H1 (cell line): ENCODE results near the gene PHOX2A. TPM values are rescaled to one million over a fixed set of nuclear protein-coding genes. Genes with fewer than 3 reads are reported as not detected.
A peak's percentile ranks its signal among the peaks of the same experiment; 100 is the strongest.

Experiments
- GTF2F1 ChIP-seq: IDR thresholded peaks from 2 replicates; pipeline ENCODE4 v1.6.1; 2012; ENCODE audit warnings: low read depth, low read length, improper control_type of control experiment, borderline replicate concordance
- MAFK ChIP-seq: IDR thresholded peaks from 2 replicates; pipeline ENCODE4 v1.6.1; 2012; ENCODE audit warnings: low read depth, mild to moderate bottlenecking, improper control_type of control experiment, low read length
- RFX5 ChIP-seq: IDR thresholded peaks from 2 replicates; pipeline ENCODE4 v1.6.1; 2011; ENCODE audit warnings: low read depth, low read length, improper control_type of control experiment, borderline replicate concordance
- RNF2 ChIP-seq: fragments of 200-900, 300-1000 bp; sonication (generic); IDR thresholded peaks from 2 replicates; pipeline ENCODE4 v1.7.1; 2016; ENCODE audit warnings: borderline replicate concordance, low read depth, mild to moderate bottlenecking, antibody characterized with exemption, low read length; ENCODE audit not compliant: poor library complexity, severe bottlenecking; ENCODE audit errors: missing control alignments
- SIN3A ChIP-seq, 2 experiments: IDR thresholded peaks in 1 of 2; conservative IDR thresholded peaks in 1 of 2; 2 replicates each; pipeline ENCODE4 v1.6.1; 2011 to 2012; ENCODE audit warnings: low read length in 2 of 2, improper control_type of control experiment in 1 of 2, low read depth in 1 of 2, mild to moderate bottlenecking in 1 of 2
- polyA plus RNA-seq, 7 experiments: library from polyadenylated mRNA; depleted of rRNA in 3 of 7; stranded (reverse) in 5 of 7; unstranded in 2 of 7; fragments of >200 nt in 5 of 7; fragments of 200-250 nt in 2 of 7; gene quantifications; 1 replicate in 5 of 7; 2 replicates in 1 of 7; 4 replicates in 1 of 7; pipeline versions ENCODE4 v1.2.1 to v1.2.3, GENCODE V29; 2011 to 2013; ENCODE audit warnings: missing spikeins in 2 of 7, mixed read lengths in 2 of 7
- total RNA-seq: library from RNA; stranded (reverse); fragmentation: NEBNext Ultra II Directional; extraction: Animal tissue kit (Norgen Biotek cat#: 25700); gene quantifications from 2 replicates; pipeline ENCODE4 v1.2.1, GENCODE V29; 2021
- TF ChIP-seq, protein P1 (sequence below): fragments of 300-600 bp; sonication (generic); IDR thresholded peaks from 2 replicates; pipeline ENCODE4 v1.7.1; 2012; ENCODE audit warnings: low read length, moderate library complexity, mild to moderate bottlenecking, inconsistent platforms; ENCODE audit not compliant: insufficient replicate concordance
- TF ChIP-seq, protein P2 (sequence below): IDR thresholded peaks from 2 replicates; pipeline ENCODE4 v1.6.1; 2011; ENCODE audit warnings: low read length, improper control_type of control experiment

The PHOX2A gene
- total and polyA plus RNA-seq, 2 of the 8 experiments (the other 6 are each of a cell fraction or from before 2014, with no cell fraction given) = 0.67 TPM; not detected in 1

DNA sequence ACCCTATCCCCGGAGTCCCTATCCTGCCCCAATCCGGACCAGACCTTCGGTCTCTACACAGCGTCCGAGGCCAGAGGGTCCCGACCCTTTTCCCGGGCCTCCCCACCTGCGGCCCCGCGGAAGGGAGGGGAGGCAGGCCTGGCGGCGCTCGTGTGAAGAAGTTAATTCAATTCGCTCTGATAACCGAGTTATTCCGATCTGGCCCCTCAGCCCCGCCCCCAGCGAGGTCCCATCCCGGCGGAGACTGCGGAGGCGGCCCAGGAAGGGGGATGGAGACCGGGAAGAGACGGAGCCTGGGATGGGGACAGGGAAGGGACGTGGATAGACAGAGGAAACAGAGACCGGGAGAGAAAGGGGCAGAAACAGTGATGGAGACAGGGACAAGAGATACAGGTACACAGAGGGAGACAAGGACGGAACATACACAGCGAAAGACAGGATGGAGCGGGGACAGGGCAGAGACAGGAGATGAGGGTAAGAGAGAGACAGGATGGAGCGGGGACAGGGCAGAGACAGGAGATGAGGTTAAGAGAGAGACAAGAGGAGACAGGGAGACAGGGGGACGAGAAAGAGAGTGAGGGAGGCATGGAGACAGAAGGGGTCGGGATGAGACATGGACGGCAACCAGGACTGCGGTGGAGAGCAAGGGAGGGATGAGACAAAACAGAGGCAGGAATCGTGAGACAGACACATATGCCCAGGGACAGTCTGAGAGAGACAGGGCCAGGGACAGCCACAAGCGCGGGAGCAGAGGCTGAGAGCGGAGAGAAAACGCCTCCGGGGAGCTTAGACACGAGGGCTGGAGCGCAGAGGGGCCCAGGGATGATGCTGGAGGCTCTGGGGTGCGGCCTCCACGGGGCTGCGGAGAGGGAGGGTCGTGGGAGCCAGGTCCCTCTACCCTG is 636 bp upstream of the PHOX2A start (continued):
- TF ChIP-seq, protein P1, sequence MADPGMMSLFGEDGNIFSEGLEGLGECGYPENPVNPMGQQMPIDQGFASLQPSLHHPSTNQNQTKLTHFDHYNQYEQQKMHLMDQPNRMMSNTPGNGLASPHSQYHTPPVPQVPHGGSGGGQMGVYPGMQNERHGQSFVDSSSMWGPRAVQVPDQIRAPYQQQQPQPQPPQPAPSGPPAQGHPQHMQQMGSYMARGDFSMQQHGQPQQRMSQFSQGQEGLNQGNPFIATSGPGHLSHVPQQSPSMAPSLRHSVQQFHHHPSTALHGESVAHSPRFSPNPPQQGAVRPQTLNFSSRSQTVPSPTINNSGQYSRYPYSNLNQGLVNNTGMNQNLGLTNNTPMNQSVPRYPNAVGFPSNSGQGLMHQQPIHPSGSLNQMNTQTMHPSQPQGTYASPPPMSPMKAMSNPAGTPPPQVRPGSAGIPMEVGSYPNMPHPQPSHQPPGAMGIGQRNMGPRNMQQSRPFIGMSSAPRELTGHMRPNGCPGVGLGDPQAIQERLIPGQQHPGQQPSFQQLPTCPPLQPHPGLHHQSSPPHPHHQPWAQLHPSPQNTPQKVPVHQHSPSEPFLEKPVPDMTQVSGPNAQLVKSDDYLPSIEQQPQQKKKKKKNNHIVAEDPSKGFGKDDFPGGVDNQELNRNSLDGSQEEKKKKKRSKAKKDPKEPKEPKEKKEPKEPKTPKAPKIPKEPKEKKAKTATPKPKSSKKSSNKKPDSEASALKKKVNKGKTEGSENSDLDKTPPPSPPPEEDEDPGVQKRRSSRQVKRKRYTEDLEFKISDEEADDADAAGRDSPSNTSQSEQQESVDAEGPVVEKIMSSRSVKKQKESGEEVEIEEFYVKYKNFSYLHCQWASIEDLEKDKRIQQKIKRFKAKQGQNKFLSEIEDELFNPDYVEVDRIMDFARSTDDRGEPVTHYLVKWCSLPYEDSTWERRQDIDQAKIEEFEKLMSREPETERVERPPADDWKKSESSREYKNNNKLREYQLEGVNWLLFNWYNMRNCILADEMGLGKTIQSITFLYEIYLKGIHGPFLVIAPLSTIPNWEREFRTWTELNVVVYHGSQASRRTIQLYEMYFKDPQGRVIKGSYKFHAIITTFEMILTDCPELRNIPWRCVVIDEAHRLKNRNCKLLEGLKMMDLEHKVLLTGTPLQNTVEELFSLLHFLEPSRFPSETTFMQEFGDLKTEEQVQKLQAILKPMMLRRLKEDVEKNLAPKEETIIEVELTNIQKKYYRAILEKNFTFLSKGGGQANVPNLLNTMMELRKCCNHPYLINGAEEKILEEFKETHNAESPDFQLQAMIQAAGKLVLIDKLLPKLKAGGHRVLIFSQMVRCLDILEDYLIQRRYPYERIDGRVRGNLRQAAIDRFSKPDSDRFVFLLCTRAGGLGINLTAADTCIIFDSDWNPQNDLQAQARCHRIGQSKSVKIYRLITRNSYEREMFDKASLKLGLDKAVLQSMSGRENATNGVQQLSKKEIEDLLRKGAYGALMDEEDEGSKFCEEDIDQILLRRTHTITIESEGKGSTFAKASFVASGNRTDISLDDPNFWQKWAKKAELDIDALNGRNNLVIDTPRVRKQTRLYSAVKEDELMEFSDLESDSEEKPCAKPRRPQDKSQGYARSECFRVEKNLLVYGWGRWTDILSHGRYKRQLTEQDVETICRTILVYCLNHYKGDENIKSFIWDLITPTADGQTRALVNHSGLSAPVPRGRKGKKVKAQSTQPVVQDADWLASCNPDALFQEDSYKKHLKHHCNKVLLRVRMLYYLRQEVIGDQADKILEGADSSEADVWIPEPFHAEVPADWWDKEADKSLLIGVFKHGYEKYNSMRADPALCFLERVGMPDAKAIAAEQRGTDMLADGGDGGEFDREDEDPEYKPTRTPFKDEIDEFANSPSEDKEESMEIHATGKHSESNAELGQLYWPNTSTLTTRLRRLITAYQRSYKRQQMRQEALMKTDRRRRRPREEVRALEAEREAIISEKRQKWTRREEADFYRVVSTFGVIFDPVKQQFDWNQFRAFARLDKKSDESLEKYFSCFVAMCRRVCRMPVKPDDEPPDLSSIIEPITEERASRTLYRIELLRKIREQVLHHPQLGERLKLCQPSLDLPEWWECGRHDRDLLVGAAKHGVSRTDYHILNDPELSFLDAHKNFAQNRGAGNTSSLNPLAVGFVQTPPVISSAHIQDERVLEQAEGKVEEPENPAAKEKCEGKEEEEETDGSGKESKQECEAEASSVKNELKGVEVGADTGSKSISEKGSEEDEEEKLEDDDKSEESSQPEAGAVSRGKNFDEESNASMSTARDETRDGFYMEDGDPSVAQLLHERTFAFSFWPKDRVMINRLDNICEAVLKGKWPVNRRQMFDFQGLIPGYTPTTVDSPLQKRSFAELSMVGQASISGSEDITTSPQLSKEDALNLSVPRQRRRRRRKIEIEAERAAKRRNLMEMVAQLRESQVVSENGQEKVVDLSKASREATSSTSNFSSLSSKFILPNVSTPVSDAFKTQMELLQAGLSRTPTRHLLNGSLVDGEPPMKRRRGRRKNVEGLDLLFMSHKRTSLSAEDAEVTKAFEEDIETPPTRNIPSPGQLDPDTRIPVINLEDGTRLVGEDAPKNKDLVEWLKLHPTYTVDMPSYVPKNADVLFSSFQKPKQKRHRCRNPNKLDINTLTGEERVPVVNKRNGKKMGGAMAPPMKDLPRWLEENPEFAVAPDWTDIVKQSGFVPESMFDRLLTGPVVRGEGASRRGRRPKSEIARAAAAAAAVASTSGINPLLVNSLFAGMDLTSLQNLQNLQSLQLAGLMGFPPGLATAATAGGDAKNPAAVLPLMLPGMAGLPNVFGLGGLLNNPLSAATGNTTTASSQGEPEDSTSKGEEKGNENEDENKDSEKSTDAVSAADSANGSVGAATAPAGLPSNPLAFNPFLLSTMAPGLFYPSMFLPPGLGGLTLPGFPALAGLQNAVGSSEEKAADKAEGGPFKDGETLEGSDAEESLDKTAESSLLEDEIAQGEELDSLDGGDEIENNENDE = no peak
- TF ChIP-seq RFX5 (no peak), GTF2F1 (no peak), MAFK (no peak), RNF2 (peak; percentile 59), SIN3A (conservative IDR thresholded peaks at IDR 0.05 in 1 of 2, IDR thresholded peaks at IDR 0.05 in 1 of 2; ENCODE audit: low read depth in 1 of 2, low read length in 2 of 2) (peak in 1 of 2 experiments; percentile 58; a peak in 2 of 4 replicates)
- TF ChIP-seq, protein P2, sequence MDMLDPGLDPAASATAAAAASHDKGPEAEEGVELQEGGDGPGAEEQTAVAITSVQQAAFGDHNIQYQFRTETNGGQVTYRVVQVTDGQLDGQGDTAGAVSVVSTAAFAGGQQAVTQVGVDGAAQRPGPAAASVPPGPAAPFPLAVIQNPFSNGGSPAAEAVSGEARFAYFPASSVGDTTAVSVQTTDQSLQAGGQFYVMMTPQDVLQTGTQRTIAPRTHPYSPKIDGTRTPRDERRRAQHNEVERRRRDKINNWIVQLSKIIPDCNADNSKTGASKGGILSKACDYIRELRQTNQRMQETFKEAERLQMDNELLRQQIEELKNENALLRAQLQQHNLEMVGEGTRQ = no peak
